ENCODE results near the gene B4GALNT3.
A peak's percentile ranks its signal among the peaks of the same experiment; 100 is the strongest.

The B4GALNT3 gene

GRCh38 chr12:578748-579419, 119.1 kb downstream of the B4GALNT3 start:
- DNase-seq = peak; percentile 62

- DNase-seq = no peak
These were observed 119.8 kb downstream of the B4GALNT3 start for GRCh38 chr12:579420-580110.

GRCh38 chr12:580813-581212, 121.1 kb downstream of the B4GALNT3 start:
- no peak for DNase-seq

GRCh38 chr12:581321-581720, 121.6 kb downstream of the B4GALNT3 start:
- DNase-seq = no peak

- no peak for DNase-seq
These were observed 122.0 kb downstream of the B4GALNT3 start for GRCh38 chr12:581746-582145.

GRCh38 chr12:583251-583869, 123.6 kb downstream of the B4GALNT3 start:
- no peak for DNase-seq

- no peak for DNase-seq
These were observed 125.6 kb downstream of the B4GALNT3 start for GRCh38 chr12:585062-586061.

GRCh38 chr12:586318-587071, 126.8 kb downstream of the B4GALNT3 start:
- DNase-seq = no peak

- no peak for DNase-seq
These were observed 127.6 kb downstream of the B4GALNT3 start for GRCh38 chr12:587132-588023.

- DNase-seq = no peak
These were observed 128.2 kb downstream of the B4GALNT3 start for GRCh38 chr12:588024-588322.

GRCh38 chr12:588646-589045, 128.9 kb downstream of the B4GALNT3 start:
- no peak for DNase-seq

- no peak for DNase-seq
These were observed 130.5 kb downstream of the B4GALNT3 start for GRCh38 chr12:590206-590750.

- no peak for DNase-seq
These were observed 131.7 kb downstream of the B4GALNT3 start for GRCh38 chr12:591167-592023.

GRCh38 chr12:592024-592505, 132.3 kb downstream of the B4GALNT3 start:
- no peak for DNase-seq

GRCh38 chr12:593396-594270, 133.9 kb downstream of the B4GALNT3 start:
- DNase-seq = no peak

GRCh38 chr12:597926-598568, 138.3 kb downstream of the B4GALNT3 start:
- DNase-seq = no peak

GRCh38 chr12:599756-600155, 140.0 kb downstream of the B4GALNT3 start:
- no peak for DNase-seq
